Activated B cell treated with CpG ODN at 0.5 μM for 24 hours (primary cell): Measurements from ENCODE around the gene BUB3. TPM values are rescaled to one million over a fixed set of nuclear protein-coding genes. Genes with fewer than 3 reads are reported as not detected.

Source experiments
- ATAC-seq: fragments of 200-7000 bp; cut with Tn5 transposase; one replicate; pipeline ENCODE4 v1.10.0; 2021; ENCODE audit warnings: low read depth, mild to moderate bottlenecking, moderate library complexity
- CTCF ChIA-PET: fragments of 350-600 bp; sonication (Branson Sonifier 250); formaldehyde crosslinking; loops from one replicate; lab custom pipeline; 2021; ENCODE audit warnings: antibody characterized with exemption; lab: Charles Lee
- POLR2A ChIA-PET: fragments of 350-600 bp; sonication (Branson Sonifier 250); formaldehyde crosslinking; loops from one replicate; lab custom pipeline; 2021; ENCODE audit warnings: antibody characterized with exemption; lab: Charles Lee
- DNase-seq: peaks from one replicate; pipeline ENCODE4 v3.0.0; 2022
- H3K27ac Mint-ChIP-seq: one replicate; pipeline ENCODE4 v1.8.0; 2020; ENCODE audit warnings: mixed read lengths
- H3K27me3 Mint-ChIP-seq: one replicate; pipeline ENCODE4 v1.8.0; 2021; ENCODE audit warnings: mixed read lengths
- H3K36me3 Mint-ChIP-seq: one replicate; pipeline ENCODE4 v1.8.0; 2021; ENCODE audit warnings: low read depth, mixed read lengths
- H3K4me1 Mint-ChIP-seq: one replicate; pipeline ENCODE4 v1.8.0; 2021; ENCODE audit warnings: mixed read lengths
- H3K4me3 Mint-ChIP-seq: one replicate; pipeline ENCODE4 v1.8.0; 2020; ENCODE audit warnings: mild to moderate bottlenecking, mixed read lengths
- H3K9me3 Mint-ChIP-seq: one replicate; pipeline ENCODE4 v1.8.0; 2020; ENCODE audit warnings: mixed read lengths
- intact Hi-C: fragments of 100-400 bp; cut with micrococcal nuclease; formaldehyde crosslinking; loops from one replicate; pipeline ENCODE4 v1.15.1; 2024
- total RNA-seq: library from RNA; stranded (reverse); gene quantifications from 2 replicates; pipeline ENCODE4 v1.2.3, GENCODE V29; 2022
- TF ChIP-seq, protein P1 (sequence below): fragments of 200-600 bp; IDR thresholded peaks from one replicate; pipeline ENCODE4 v1.8.0; 2022; ENCODE audit warnings: antibody characterized with exemption, mild to moderate bottlenecking

BUB3 gene
- total RNA-seq, 1 donor from 2014 or later, result 141 TPM

DNA sequence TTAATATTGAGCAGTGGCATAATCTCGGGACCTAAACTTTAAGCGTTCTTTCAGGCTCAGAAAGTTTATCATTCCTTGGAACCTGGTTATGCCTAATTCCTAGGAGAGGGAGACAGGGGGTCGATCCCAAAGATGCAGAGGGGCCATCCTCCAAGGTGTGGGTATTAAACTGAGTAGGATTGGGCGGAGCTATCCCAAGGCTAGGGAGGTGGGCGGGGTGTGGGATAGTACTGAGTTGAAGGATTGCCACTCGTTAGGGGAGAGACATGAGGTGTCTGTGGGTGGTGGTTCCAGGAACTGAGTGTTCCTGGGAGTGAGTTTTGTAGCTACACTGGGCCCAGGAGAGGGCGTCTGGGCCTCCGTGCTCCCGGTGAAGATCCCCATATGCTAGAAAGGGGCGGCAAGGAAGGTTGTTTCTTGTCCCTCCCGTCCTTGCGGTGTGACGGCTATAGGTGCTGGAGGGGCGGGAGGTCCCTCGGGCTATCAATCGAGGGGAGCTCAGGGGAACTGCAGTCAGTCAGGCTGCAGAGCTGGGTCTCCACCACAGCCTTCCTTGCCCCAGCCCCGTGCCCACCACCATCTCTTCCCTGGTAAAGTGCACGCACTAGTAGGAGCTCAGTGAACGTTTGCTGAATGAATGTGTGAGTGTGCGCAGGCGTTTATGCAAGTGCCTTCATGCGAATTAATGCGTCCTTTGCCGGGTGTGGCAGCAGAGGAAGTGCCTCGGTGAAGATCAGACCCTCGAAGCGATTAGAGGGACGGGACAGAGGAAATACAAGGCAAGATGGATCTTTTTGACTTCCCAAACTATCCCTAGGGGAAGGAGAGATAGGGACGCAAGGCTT is 9.3 kb upstream of the BUB3 start:
- Mint-ChIP-seq H3K27ac (peak overlapping the region; percentile 66), H3K4me1 (peaks cover 35% of the 10 kb centered on the region), H3K27me3 (peaks cover 70% of the 10 kb centered on the region), H3K9me3 (no peaks in the 10 kb centered on the region), H3K4me3 (peak overlapping the region; percentile 20), H3K36me3 (no peaks in the 10 kb centered on the region)
- ChIA-PET POLR2A (interaction anchor here (1.1 to 1.7 kb wide), 2 partner anchors 9 to 10 kb away, joined by 3 to 7 read pairs; partner anchors contain the start of gene BUB3), CTCF (interaction anchor here (1.8 to 2.9 kb wide), 2 partner anchors 9 to 11 kb away, joined by 4 to 13 read pairs; partner anchors contain the start of gene BUB3)
- TF ChIP-seq, protein P1, sequence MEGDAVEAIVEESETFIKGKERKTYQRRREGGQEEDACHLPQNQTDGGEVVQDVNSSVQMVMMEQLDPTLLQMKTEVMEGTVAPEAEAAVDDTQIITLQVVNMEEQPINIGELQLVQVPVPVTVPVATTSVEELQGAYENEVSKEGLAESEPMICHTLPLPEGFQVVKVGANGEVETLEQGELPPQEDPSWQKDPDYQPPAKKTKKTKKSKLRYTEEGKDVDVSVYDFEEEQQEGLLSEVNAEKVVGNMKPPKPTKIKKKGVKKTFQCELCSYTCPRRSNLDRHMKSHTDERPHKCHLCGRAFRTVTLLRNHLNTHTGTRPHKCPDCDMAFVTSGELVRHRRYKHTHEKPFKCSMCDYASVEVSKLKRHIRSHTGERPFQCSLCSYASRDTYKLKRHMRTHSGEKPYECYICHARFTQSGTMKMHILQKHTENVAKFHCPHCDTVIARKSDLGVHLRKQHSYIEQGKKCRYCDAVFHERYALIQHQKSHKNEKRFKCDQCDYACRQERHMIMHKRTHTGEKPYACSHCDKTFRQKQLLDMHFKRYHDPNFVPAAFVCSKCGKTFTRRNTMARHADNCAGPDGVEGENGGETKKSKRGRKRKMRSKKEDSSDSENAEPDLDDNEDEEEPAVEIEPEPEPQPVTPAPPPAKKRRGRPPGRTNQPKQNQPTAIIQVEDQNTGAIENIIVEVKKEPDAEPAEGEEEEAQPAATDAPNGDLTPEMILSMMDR, result no peak
- intact Hi-C loops, result loop anchor here (10.0 kb wide), 1 partner anchor 1300 kb away; no protein-coding TSS in a partner anchor
- peak; percentile 22 for DNase-seq
- ATAC-seq, result no peak

DNA sequence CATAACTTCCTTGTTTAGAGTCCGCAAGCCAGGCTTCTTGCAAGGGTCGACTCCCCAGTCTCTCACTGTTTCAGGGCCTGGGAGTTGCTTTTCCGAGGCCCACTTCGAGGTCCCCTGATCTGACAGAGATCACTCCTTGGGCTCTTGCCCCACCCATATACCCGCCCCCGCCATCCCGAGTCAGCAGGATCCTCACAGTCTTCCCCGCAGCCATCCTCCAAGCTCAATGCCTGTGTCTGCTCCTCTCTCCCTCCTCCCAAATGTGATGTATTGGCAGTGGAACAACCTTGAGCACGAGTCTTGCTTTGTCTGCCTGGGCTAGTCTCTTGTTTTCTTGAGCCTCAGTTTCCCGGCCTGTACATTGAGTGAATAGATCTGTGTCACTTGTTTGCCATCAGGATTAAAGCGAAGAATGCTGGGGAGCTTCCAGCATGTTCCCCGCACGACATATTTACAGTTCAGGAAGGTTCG is 8.6 kb upstream of the BUB3 start:
- no peaks in the 10 kb centered on the region for H3K36me3 Mint-ChIP-seq
- no peak overlapping the region for H3K4me3 Mint-ChIP-seq
- H3K27ac Mint-ChIP-seq, result peak overlapping the region; percentile 56
- H3K27me3 Mint-ChIP-seq, result peaks cover 69% of the 10 kb centered on the region
- H3K9me3 Mint-ChIP-seq, result no peaks in the 10 kb centered on the region
- ATAC-seq (no peak), DNase-seq (no peak)
- ChIA-PET POLR2A (interaction anchor here (1.1 to 1.7 kb wide), 2 partner anchors 9 to 11 kb away, joined by 3 to 7 read pairs; partner anchors contain the start of gene BUB3), CTCF (interaction anchor here (0.6 to 2.9 kb wide), 3 partner anchors 8 to 137 kb away, joined by 3 to 13 read pairs (median 4); partner anchors contain the start of genes BUB3 and IKZF5)
- H3K4me1 Mint-ChIP-seq, result peaks cover 41% of the 10 kb centered on the region
- intact Hi-C loops, result loop anchor here (10.0 kb wide), 1 partner anchor 1299 kb away; no protein-coding TSS in a partner anchor
- TF ChIP-seq, protein P1, result no peak

DNA sequence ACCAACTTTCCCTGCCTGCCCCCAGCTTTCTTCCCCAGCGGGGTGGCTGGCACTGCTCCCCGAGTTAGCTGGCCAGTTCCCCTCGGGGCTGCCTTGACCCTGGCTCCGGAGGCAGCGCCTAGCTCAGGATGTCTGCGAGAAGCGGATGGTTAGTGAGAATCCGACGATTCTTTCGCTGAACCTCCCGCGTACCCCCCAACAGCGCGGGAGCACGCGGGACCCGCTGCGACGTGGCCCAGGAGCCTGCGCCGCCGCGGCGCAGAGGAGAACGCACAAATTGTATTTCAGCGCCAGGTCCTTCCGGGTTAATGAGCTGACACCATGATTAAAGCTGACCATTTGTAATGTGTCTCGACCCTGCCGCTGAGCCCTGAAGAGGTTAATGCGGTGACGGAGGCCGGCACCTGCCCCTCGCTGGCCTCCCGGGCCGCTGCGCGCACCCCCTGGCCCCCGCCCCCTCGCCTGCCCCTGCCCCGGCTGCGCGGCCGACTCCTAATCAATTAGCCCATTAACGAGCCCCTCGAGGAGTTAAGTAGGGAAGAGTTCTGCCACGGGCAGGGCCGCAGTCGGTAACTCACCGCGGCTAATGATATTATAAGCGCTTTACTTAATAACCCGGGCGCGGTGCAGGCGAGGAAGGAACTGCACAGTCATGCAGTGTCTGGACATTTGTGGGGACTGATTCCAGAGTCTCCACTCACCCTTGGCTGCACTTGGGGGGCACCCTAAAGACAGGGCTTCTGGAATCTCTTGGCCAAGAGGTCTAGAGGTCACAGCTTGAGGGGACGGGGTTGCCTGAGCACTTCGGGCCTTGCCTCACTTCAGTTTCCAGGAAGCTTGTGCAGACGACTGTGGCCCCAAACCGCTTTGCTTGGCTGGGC is 7.9 kb upstream of the BUB3 start:
- H3K27ac Mint-ChIP-seq, result peak overlapping the region; percentile 56
- ChIA-PET POLR2A (interaction anchor here (1.1 to 1.7 kb wide), 2 partner anchors 8 to 12 kb away, joined by 3 to 7 read pairs; partner anchors contain the start of gene BUB3), CTCF (interaction anchor here (0.6 to 2.9 kb wide), 3 partner anchors 8 to 138 kb away, joined by 3 to 13 read pairs (median 4); partner anchors contain the start of genes BUB3 and IKZF5)
- peaks cover 48% of the 10 kb centered on the region for H3K4me1 Mint-ChIP-seq
- intact Hi-C loops, result loop anchor here (10.0 kb wide), 1 partner anchor 1299 kb away; no protein-coding TSS in a partner anchor
- TF ChIP-seq, protein P1, result no peak
- H3K27me3 Mint-ChIP-seq, result peaks cover 66% of the 10 kb centered on the region
- no peaks in the 10 kb centered on the region for H3K36me3 Mint-ChIP-seq
- H3K9me3 Mint-ChIP-seq, result no peaks in the 10 kb centered on the region
- ATAC-seq (no peak), DNase-seq (peak; percentile 18)
- H3K4me3 Mint-ChIP-seq, result peak overlapping the region; percentile 36

DNA sequence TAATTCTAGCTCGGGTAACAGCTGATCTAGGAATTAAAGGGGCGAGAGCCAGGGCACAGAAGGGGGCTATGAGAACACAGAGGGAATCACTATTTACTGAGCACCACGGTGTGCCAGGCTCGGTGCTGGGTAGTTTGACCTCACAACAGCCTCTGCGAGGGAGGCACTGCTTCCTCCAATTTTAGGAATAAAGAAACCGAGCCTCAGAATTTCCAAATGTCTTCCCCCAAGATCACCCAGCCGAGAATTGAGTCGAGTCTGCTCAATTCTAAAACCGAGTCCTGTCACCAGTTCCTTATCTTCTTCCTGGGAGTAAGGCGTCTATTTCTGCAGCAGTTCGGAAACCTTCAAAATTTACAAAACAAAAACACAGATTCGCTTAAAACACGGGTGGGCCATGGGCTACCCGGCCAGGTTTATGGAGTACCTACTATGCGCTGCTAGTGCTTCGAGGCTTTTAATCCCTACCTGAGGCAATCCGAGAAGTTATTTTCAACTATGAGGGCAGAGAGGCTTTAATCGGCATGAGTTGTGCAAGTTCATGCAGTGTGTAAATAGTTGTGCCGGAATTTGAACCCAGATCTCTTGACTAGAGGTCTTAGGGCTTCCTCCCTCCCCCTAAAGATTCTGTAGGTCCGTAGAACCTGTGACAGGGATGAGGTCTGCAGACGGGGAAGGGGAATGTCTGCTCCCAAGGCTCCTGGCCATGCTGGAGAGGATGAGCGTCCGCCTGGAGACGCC is 7.1 kb upstream of the BUB3 start:
- Mint-ChIP-seq H3K4me3 (peak overlapping the region; percentile 36), H3K36me3 (no peaks in the 10 kb centered on the region), H3K9me3 (no peaks in the 10 kb centered on the region), H3K4me1 (peaks cover 52% of the 10 kb centered on the region), H3K27ac (peak overlapping the region; percentile 46), H3K27me3 (peaks cover 62% of the 10 kb centered on the region)
- TF ChIP-seq, protein P1, result no peak
- intact Hi-C loops, result loop anchor here (10.0 kb wide), 1 partner anchor 1298 kb away; no protein-coding TSS in a partner anchor
- CTCF ChIA-PET, result interaction anchor here (2.9 kb wide), 1 partner anchor 13 kb away, joined by 13 read pairs; no protein-coding TSS in a partner anchor
- POLR2A ChIA-PET, result no interaction called here
- no peak for ATAC-seq
- DNase-seq, result no peak
